ENCODE results near the gene CCDC60. TPM values are rescaled to one million over a fixed set of nuclear protein-coding genes. Genes with fewer than 3 reads are reported as not detected.

Gene CCDC60
- total RNA-seq, 1 experiment from 2014 or later: not detected

DNA sequence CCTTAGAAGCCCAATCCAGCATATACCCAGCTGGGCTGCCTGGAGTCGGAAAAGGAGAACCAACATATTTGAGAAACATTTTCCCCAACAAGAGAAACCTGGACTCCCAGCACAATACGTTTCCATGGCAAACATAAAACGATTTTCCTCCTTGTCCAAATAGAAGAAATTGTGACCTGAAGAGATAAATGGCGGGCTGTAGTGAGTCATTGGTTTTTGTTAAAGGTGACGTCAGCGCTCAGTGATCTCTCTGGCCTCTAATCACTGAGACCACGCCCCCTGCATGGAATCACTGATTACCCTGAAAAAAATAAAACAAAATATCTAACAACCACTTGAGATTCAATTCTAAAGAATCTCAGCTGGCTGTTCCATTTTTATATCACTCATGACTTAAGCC lies 6.0 kb downstream of the CCDC60 start:
- no peak overlapping the region for H3K27ac ChIP-seq (ENCODE audit: low read depth, low read length)
- POLR2A ChIA-PET: no interaction called here
- peaks cover 20% of the 10 kb centered on the region for H3K27me3 ChIP-seq (ENCODE audit: insufficient read depth, low read length)
- TF ChIP-seq CBX3 (IDR thresholded peaks at IDR 0.05; ENCODE audit: low read depth) (no peak), YY1 (IDR thresholded peaks at IDR 0.05; ENCODE audit: extremely low read depth, insufficient replicate concordance, low read depth, low read length) (no peak)
- TF ChIP-seq, protein P1, sequence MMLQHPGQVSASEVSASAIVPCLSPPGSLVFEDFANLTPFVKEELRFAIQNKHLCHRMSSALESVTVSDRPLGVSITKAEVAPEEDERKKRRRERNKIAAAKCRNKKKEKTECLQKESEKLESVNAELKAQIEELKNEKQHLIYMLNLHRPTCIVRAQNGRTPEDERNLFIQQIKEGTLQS (IDR thresholded peaks at IDR 0.05): no peak
- TF ChIP-seq, protein P2, sequence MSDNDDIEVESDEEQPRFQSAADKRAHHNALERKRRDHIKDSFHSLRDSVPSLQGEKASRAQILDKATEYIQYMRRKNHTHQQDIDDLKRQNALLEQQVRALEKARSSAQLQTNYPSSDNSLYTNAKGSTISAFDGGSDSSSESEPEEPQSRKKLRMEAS (IDR thresholded peaks at IDR 0.05): no peak
- no peaks in the 10 kb centered on the region for H3K9me2 ChIP-seq (ENCODE audit: insufficient read depth)
- ATAC-seq (no peak), DNase-seq (ENCODE audit: low read depth, low spot score) (no peak)
- intact Hi-C loops (cut with micrococcal nuclease): no loop called here
- no peaks in the 10 kb centered on the region for H3K4me1 ChIP-seq (ENCODE audit: control insufficient read depth in 1 of 2, insufficient read depth in 2 of 2, low read length in 2 of 2)
- no peaks in the 10 kb centered on the region for H3K79me2 ChIP-seq (ENCODE audit: insufficient read depth, low read length)
- no peaks in the 10 kb centered on the region for H3K36me3 ChIP-seq (ENCODE audit: control insufficient read depth in 1 of 2, insufficient read depth in 2 of 2, low read length in 2 of 2)
- BruUV-seq (replicated peaks): no TSS peak
- H2AFZ ChIP-seq (ENCODE audit: low read depth, low read length, poor library complexity, severe bottlenecking): no peak overlapping the region
- H3K4me2 ChIP-seq (ENCODE audit: low read length): no peak overlapping the region
- RAD21 ChIA-PET (ENCODE audit: low non-redundant PET in 1 of 2, low total read pairs in 2 of 2, uncharacterized antibody in 2 of 2, unreplicated experiment in 2 of 2): no interaction called here
- no peak overlapping the region for H3K9ac ChIP-seq (ENCODE audit: low read length)
- H3K9me3 ChIP-seq (ENCODE audit: control insufficient read depth in 1 of 2, insufficient read depth in 1 of 2, low read depth in 1 of 2, low read length in 2 of 2): no peaks in the 10 kb centered on the region
- CTCF ChIA-PET: no interaction called here
- no peaks in the 10 kb centered on the region for H4K20me1 ChIP-seq (ENCODE audit: insufficient read depth)
- no peak overlapping the region for H3K4me3 ChIP-seq (replicated peaks in 1 of 2; ENCODE audit: low read depth in 1 of 2, low read length in 2 of 2)

DNA sequence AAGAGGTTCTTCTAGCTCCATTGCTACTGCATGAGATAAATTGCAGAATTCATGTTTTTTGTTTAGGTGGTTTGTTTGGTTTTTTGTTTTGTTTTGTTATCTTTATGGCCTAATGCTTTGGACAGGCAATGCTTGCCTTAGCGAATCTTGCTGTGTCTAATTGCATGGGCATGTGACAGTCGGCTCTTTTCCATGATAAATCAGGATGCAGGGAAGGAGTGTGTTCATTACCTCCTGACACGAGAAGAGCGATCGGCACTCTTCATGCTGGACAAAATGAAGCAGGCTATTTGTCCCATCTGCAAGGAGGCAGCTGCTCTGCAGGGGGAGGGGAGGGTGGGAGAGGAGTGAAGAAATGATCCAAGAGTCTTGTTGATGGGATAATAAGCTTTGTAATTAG lies 6.5 kb downstream of the CCDC60 start:
- no TSS peak for BruUV-seq (replicated peaks)
- CTCF ChIA-PET: no interaction called here

More for the DNA sequence above, 6.5 kb downstream of the CCDC60 start:
- H3K36me3 ChIP-seq (ENCODE audit: control insufficient read depth in 1 of 2, insufficient read depth in 2 of 2, low read length in 2 of 2): no peaks in the 10 kb centered on the region
- intact Hi-C loops (cut with micrococcal nuclease): no loop called here
- TF ChIP-seq FOSL1 (IDR thresholded peaks at IDR 0.05; ENCODE audit: low read depth): no peak
- TF ChIP-seq EZH2phosphoT487 (IDR thresholded peaks at IDR 0.05; ENCODE audit: borderline replicate concordance): no peak
- TF ChIP-seq, protein P1 (IDR thresholded peaks at IDR 0.05): no peak
- no peak for TF ChIP-seq TCF7L2 (IDR thresholded peaks at IDR 0.05; ENCODE audit: borderline replicate concordance, extremely low read depth, insufficient read depth, insufficient read length)
- TF ChIP-seq, protein P3, sequence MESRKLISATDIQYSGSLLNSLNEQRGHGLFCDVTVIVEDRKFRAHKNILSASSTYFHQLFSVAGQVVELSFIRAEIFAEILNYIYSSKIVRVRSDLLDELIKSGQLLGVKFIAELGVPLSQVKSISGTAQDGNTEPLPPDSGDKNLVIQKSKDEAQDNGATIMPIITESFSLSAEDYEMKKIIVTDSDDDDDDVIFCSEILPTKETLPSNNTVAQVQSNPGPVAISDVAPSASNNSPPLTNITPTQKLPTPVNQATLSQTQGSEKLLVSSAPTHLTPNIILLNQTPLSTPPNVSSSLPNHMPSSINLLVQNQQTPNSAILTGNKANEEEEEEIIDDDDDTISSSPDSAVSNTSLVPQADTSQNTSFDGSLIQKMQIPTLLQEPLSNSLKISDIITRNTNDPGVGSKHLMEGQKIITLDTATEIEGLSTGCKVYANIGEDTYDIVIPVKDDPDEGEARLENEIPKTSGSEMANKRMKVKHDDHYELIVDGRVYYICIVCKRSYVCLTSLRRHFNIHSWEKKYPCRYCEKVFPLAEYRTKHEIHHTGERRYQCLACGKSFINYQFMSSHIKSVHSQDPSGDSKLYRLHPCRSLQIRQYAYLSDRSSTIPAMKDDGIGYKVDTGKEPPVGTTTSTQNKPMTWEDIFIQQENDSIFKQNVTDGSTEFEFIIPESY (IDR thresholded peaks at IDR 0.05; ENCODE audit: extremely low read depth, insufficient replicate concordance, low read length): no peak
- no peak for TF ChIP-seq JUND (IDR thresholded peaks at IDR 0.05)
- TF ChIP-seq SRF (IDR thresholded peaks at IDR 0.05; ENCODE audit: low read depth): no peak
- TF ChIP-seq ELF1 (IDR thresholded peaks at IDR 0.05; ENCODE audit: borderline replicate concordance, low read depth): no peak
- ChIA-PET POLR2A (no interaction called here), RAD21 (ENCODE audit: low non-redundant PET in 1 of 2, low total read pairs in 2 of 2, uncharacterized antibody in 2 of 2, unreplicated experiment in 2 of 2) (no interaction called here)
- H3K4me3 ChIP-seq (replicated peaks in 1 of 2; ENCODE audit: low read depth in 1 of 2, low read length in 2 of 2): no peak overlapping the region
- no peaks in the 10 kb centered on the region for H3K79me2 ChIP-seq (ENCODE audit: insufficient read depth, low read length)
- H3K27ac ChIP-seq (ENCODE audit: low read depth, low read length): no peak overlapping the region
- H3K4me1 ChIP-seq (ENCODE audit: control insufficient read depth in 1 of 2, insufficient read depth in 2 of 2, low read length in 2 of 2): no peaks in the 10 kb centered on the region
- no peaks in the 10 kb centered on the region for H3K9me3 ChIP-seq (ENCODE audit: control insufficient read depth in 1 of 2, insufficient read depth in 1 of 2, low read depth in 1 of 2, low read length in 2 of 2)
- H3K27me3 ChIP-seq (ENCODE audit: insufficient read depth, low read length): peaks cover 21% of the 10 kb centered on the region
- no peak for ATAC-seq
- H4K20me1 ChIP-seq (ENCODE audit: insufficient read depth): no peaks in the 10 kb centered on the region
- H3K4me2 ChIP-seq (ENCODE audit: low read length): no peak overlapping the region
- H3K9ac ChIP-seq (ENCODE audit: low read length): no peak overlapping the region
- H3K9me2 ChIP-seq (ENCODE audit: insufficient read depth): no peaks in the 10 kb centered on the region
- DNase-seq (ENCODE audit: low read depth, low spot score): no peak
- H2AFZ ChIP-seq (ENCODE audit: low read depth, low read length, poor library complexity, severe bottlenecking): no peak overlapping the region

All from HCT116 (cell line).